Cardiac muscle cell (in vitro differentiated cells and primary cell): Measurements from ENCODE around the gene NCS1. TPM values are rescaled to one million over a fixed set of nuclear protein-coding genes. Genes with fewer than 3 reads are reported as not detected.

Source experiments
- DNase-seq, 2 donors: peaks; one replicate each; pipeline versions ENCODE4 v3.0.0 to v3.0.0-alpha.2; 2010 to 2017; ENCODE audit warnings: low read depth in 1 of 2, low spot score in 1 of 2
- H3K27ac ChIP-seq: fragments of 200-600 bp; sonication (generic); 2 replicates; pipeline ENCODE4 v1.5.1; 2016
- H3K27me3 ChIP-seq: fragments of 200-600 bp; sonication (generic); 2 replicates; pipeline ENCODE4 v1.6.0; 2016; ENCODE audit warnings: control low read depth
- H3K36me3 ChIP-seq: fragments of 200-600 bp; sonication (generic); 2 replicates; pipeline ENCODE4 v1.5.1; 2016; ENCODE audit warnings: control low read depth
- H3K4me1 ChIP-seq: fragments of 200-600 bp; sonication (generic); 2 replicates; pipeline ENCODE4 v1.8.1; 2017; ENCODE audit warnings: low read depth, mild to moderate bottlenecking, mixed run types
- H3K4me3 ChIP-seq: fragments of 200-600 bp; sonication (generic); 2 replicates; pipeline ENCODE4 v1.5.1; 2016; ENCODE audit warnings: mild to moderate bottlenecking
- H3K9me3 ChIP-seq: fragments of 200-600 bp; sonication (generic); 2 replicates; pipeline ENCODE4 v1.5.1; 2017; ENCODE audit warnings: low read depth, mild to moderate bottlenecking, control low read depth
- CTCF ChIP-seq: IDR thresholded peaks from 2 replicates; pipeline ENCODE4 v1.5.1; 2012; ENCODE audit warnings: low read depth, mild to moderate bottlenecking, low read length
- polyA plus RNA-seq: library from polyadenylated mRNA; unstranded; fragments of >200 nt; fragmentation: Nextera tagmentation; extraction: Ambion mirVana; gene quantifications from 2 replicates; pipeline ENCODE4 v1.2.1, GENCODE V29; 2016
- total RNA-seq: library from RNA; depleted of rRNA; stranded (reverse); fragments of >200 nt; gene quantifications from 2 replicates; pipeline ENCODE4 v1.2.3, GENCODE V29; 2016

The NCS1 gene
- total and polyA plus RNA-seq, 2 experiments from 2014 or later, result 48.3 to 55.7 TPM

- Histone ChIP-seq H3K9me3 (no peaks in the 10 kb centered on the region), H3K36me3 (peaks cover 5% of the 10 kb centered on the region), H3K27ac (peak overlapping the region; percentile 96), H3K27me3 (no peaks in the 10 kb centered on the region), H3K4me1 (peaks cover 18% of the 10 kb centered on the region), H3K4me3 (no peak overlapping the region)
- DNase-seq, result peak; percentile 40 to 95
- TF ChIP-seq CTCF, result no peak
Observed at GRCh38 chr9:130213911-130214761, 41.9 kb downstream of the NCS1 start.

- no peaks in the 10 kb centered on the region for H3K27me3 ChIP-seq
- H3K4me3 ChIP-seq, result no peak overlapping the region
- H3K9me3 ChIP-seq, result no peaks in the 10 kb centered on the region
- peaks cover 5% of the 10 kb centered on the region for H3K36me3 ChIP-seq
- H3K27ac ChIP-seq, result peak overlapping the region; percentile 96
- TF ChIP-seq CTCF, result no peak
- no peak for DNase-seq
- peaks cover 18% of the 10 kb centered on the region for H3K4me1 ChIP-seq
Observed at GRCh38 chr9:130214776-130215340, 42.7 kb downstream of the NCS1 start.

DNA sequence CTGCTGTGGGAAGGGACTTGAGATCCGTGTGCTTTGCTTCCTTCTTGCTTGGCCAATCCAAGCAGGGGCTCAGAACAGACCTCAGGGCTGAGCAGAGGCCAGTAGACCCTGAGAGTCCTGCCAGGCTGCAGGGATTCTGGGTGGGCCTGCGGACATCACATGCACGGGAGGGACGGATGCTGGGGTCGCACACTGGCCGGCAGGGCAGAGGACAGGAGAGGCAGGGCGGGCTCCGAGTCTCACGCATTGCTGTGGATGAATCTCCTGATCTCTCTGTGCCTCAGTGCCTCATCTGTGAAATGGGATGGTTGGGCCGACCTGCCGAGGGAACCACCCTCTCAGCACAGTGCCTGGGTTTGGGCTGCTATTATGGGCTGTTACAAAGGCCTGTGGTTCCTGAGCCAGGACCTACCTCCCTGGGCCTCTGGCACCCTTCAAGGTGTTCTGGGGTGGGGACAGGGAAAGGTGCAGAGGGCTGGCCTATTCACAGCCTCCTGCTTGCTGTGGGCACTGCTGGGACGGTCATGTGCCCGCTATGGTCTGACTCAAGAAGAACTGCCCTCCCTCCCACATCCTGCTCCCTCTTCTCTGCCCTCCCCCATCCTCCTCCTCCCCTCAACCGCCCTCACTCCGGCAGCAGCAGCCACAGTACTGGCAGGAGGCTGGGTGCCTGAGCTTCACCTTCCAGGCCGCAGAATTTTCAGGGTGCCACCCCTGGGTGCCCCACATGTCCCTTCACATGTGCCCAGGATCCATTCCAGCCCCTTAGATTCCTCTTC is 43.3 kb downstream of the NCS1 start:
- peaks cover 5% of the 10 kb centered on the region for H3K36me3 ChIP-seq
- no peak overlapping the region for H3K4me3 ChIP-seq
- DNase-seq, result peak in 1 of 2 donors; percentile 77
- H3K27ac ChIP-seq, result peak overlapping the region; percentile 96
- TF ChIP-seq CTCF, result no peak
- H3K9me3 ChIP-seq, result no peaks in the 10 kb centered on the region
- H3K27me3 ChIP-seq, result no peaks in the 10 kb centered on the region
- H3K4me1 ChIP-seq, result peaks cover 24% of the 10 kb centered on the region

- no peak overlapping the region for H3K4me3 ChIP-seq
- peaks cover 30% of the 10 kb centered on the region for H3K4me1 ChIP-seq
- no peaks in the 10 kb centered on the region for H3K9me3 ChIP-seq
- peaks cover 5% of the 10 kb centered on the region for H3K36me3 ChIP-seq
- no peaks in the 10 kb centered on the region for H3K27me3 ChIP-seq
- H3K27ac ChIP-seq, result no peak overlapping the region
- DNase-seq, result no peak
- no peak for TF ChIP-seq CTCF
Observed at GRCh38 chr9:130217838-130218237, 45.6 kb downstream of the NCS1 start.

GRCh38 chr9:130219661-130220096 is 47.5 kb downstream of the NCS1 start:
- no peak for DNase-seq
- Histone ChIP-seq H3K36me3 (peaks cover 5% of the 10 kb centered on the region), H3K27ac (peak overlapping the region; percentile 76), H3K27me3 (no peaks in the 10 kb centered on the region), H3K4me1 (peaks cover 22% of the 10 kb centered on the region), H3K4me3 (no peak overlapping the region), H3K9me3 (no peaks in the 10 kb centered on the region)
- TF ChIP-seq CTCF, result no peak
